ENCODE results near the gene HFE.

HFE gene, protein sequence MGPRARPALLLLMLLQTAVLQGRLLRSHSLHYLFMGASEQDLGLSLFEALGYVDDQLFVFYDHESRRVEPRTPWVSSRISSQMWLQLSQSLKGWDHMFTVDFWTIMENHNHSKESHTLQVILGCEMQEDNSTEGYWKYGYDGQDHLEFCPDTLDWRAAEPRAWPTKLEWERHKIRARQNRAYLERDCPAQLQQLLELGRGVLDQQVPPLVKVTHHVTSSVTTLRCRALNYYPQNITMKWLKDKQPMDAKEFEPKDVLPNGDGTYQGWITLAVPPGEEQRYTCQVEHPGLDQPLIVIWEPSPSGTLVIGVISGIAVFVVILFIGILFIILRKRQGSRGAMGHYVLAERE

DNA sequence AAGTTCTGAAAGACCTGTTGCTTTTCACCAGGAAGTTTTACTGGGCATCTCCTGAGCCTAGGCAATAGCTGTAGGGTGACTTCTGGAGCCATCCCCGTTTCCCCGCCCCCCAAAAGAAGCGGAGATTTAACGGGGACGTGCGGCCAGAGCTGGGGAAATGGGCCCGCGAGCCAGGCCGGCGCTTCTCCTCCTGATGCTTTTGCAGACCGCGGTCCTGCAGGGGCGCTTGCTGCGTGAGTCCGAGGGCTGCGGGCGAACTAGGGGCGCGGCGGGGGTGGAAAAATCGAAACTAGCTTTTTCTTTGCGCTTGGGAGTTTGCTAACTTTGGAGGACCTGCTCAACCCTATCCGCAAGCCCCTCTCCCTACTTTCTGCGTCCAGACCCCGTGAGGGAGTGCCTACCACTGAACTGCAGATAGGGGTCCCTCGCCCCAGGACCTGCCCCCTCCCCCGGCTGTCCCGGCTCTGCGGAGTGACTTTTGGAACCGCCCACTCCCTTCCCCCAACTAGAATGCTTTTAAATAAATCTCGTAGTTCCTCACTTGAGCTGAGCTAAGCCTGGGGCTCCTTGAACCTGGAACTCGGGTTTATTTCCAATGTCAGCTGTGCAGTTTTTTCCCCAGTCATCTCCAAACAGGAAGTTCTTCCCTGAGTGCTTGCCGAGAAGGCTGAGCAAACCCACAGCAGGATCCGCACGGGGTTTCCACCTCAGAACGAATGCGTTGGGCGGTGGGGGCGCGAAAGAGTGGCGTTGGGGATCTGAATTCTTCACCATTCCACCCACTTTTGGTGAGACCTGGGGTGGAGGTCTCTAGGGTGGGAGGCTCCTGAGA is at the start of gene HFE:
HFE (plus strand) TSS at position 146 of the 832 bp plus-strand sequence; CDS start at position 158, 12 bp downstream.
- Histone ChIP-seq H3K79me2 (ENCODE audit: low read length) (no peaks in the 10 kb centered on the region), H3K4me1 (ENCODE audit: low read length) (peaks cover 20% of the 10 kb centered on the region), H2AFZ (ENCODE audit: low read depth, low read length) (peak within 1 kb of the TSS; percentile 77), H3K4me3 (ENCODE audit: low read length) (peak within 1 kb of the TSS; percentile 80), H3K9me3 (ENCODE audit: insufficient read depth, low read length) (no peaks in the 10 kb centered on the region), H3K36me3 (replicated peaks; ENCODE audit: low read depth, low read length) (peaks cover 7% of the 10 kb centered on the region), H3K9ac (ENCODE audit: low read length) (peak within 1 kb of the TSS; percentile 81), H4K20me1 (ENCODE audit: insufficient read depth, low read length) (no peaks in the 10 kb centered on the region), H3K27me3 (ENCODE audit: low read depth, low read length) (no peaks in the 10 kb centered on the region), H3K4me2 (ENCODE audit: low read length) (peak within 1 kb of the TSS; percentile 78), H3K27ac (ENCODE audit: low read length) (peak within 1 kb of the TSS; percentile 44)
- TF ChIP-seq EZH2phosphoT487 (IDR thresholded peaks at IDR 0.05; ENCODE audit: low read depth): no peak
- TF ChIP-seq, protein P1, sequence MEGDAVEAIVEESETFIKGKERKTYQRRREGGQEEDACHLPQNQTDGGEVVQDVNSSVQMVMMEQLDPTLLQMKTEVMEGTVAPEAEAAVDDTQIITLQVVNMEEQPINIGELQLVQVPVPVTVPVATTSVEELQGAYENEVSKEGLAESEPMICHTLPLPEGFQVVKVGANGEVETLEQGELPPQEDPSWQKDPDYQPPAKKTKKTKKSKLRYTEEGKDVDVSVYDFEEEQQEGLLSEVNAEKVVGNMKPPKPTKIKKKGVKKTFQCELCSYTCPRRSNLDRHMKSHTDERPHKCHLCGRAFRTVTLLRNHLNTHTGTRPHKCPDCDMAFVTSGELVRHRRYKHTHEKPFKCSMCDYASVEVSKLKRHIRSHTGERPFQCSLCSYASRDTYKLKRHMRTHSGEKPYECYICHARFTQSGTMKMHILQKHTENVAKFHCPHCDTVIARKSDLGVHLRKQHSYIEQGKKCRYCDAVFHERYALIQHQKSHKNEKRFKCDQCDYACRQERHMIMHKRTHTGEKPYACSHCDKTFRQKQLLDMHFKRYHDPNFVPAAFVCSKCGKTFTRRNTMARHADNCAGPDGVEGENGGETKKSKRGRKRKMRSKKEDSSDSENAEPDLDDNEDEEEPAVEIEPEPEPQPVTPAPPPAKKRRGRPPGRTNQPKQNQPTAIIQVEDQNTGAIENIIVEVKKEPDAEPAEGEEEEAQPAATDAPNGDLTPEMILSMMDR (IDR thresholded peaks at IDR 0.05; ENCODE audit: low read depth, low read length): no peak

DNA sequence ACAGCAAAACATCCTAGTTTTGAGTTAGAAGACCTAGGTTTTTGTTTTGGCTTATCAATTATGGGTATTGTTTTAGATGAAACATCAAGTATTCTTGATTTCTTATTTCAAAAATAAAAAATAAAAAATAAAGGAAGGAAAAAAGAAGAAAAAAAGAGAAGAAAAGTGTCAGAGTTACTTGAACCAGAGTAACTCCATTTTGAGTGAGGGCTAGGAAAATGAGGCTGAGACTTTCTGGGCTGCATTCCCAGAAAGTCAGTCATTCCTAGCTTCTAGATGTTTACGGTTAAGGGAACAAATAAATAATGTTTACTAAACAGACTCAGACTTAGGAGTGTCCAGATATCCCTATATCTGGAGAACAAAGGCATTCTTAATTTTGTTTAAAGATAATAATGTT is 45.3 kb upstream of the HFE start:
- no peaks in the 10 kb centered on the region for H4K20me1 ChIP-seq (ENCODE audit: insufficient read depth, low read length)
- TF ChIP-seq, protein P1 (IDR thresholded peaks at IDR 0.05; ENCODE audit: low read depth, low read length): no peak
- no peak for TF ChIP-seq EZH2phosphoT487 (IDR thresholded peaks at IDR 0.05; ENCODE audit: low read depth)
- no peak overlapping the region for H2AFZ ChIP-seq (ENCODE audit: low read depth, low read length)
- no peak overlapping the region for H3K27ac ChIP-seq (ENCODE audit: low read length)
- H3K36me3 ChIP-seq (replicated peaks; ENCODE audit: low read depth, low read length): no peaks in the 10 kb centered on the region
- peaks cover 26% of the 10 kb centered on the region; the same call in 1 of the 2 replicates for H3K9me3 ChIP-seq (ENCODE audit: insufficient read depth, low read length)
- no peaks in the 10 kb centered on the region for H3K4me1 ChIP-seq (ENCODE audit: low read length)
- H3K4me2 ChIP-seq (ENCODE audit: low read length): no peak overlapping the region
- no peaks in the 10 kb centered on the region for H3K27me3 ChIP-seq (ENCODE audit: low read depth, low read length)
- no peak overlapping the region for H3K9ac ChIP-seq (ENCODE audit: low read length)
- no peaks in the 10 kb centered on the region for H3K79me2 ChIP-seq (ENCODE audit: low read length)
- H3K4me3 ChIP-seq (ENCODE audit: low read length): no peak overlapping the region

DNA sequence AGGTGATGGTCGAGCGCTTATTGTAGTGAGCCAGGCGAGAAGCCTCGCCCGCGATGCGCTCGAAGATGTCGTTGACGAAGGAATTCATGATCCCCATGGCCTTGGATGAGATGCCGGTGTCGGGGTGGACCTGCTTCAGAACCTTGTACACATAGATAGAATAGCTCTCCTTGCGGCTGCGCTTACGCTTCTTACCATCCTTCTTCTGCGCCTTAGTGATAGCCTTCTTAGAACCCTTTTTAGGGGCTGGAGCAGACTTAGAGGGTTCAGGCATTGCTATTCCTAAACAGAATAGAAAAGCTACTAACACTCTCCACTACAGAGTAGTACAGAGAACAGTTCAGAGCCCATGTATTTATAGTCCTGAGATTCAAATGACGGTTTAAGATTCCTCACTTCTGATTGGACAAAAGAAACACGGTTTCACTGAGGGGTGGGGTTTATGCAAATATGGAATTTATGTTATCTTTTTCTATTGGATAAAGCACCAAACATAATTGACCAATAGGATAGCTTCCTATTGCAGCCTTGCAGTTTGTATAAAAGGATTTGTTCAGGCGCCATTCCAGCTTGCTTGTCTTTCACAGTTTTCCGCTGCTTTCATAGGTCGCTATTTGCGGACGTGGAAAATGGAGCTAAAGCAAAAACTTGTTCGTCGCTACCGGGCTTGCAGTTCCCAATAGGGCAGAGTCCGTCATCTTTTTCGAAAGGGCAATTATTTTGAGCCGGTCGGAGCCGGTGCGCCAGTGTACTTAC is 43.7 kb upstream of the HFE start:
- H3K27me3 ChIP-seq (ENCODE audit: low read depth, low read length): no peaks in the 10 kb centered on the region
- TF ChIP-seq, protein P1 (IDR thresholded peaks at IDR 0.05; ENCODE audit: low read depth, low read length): no peak
- no peak for TF ChIP-seq EZH2phosphoT487 (IDR thresholded peaks at IDR 0.05; ENCODE audit: low read depth)
- no peak overlapping the region for H3K4me2 ChIP-seq (ENCODE audit: low read length)
- no peaks in the 10 kb centered on the region for H4K20me1 ChIP-seq (ENCODE audit: insufficient read depth, low read length)
- no peaks in the 10 kb centered on the region for H3K4me1 ChIP-seq (ENCODE audit: low read length)
- H3K27ac ChIP-seq (ENCODE audit: low read length): no peak overlapping the region
- H3K36me3 ChIP-seq (replicated peaks; ENCODE audit: low read depth, low read length): no peaks in the 10 kb centered on the region
- H3K4me3 ChIP-seq (ENCODE audit: low read length): no peak overlapping the region
- no peak overlapping the region for H2AFZ ChIP-seq (ENCODE audit: low read depth, low read length)
- H3K79me2 ChIP-seq (ENCODE audit: low read length): no peaks in the 10 kb centered on the region
- H3K9ac ChIP-seq (ENCODE audit: low read length): no peak overlapping the region
- peaks cover 26% of the 10 kb centered on the region; the same call in 1 of the 2 replicates for H3K9me3 ChIP-seq (ENCODE audit: insufficient read depth, low read length)
